K562 (cell line): Measurements from ENCODE around the gene SORCS2. TPM values are rescaled to one million over a fixed set of nuclear protein-coding genes. Genes with fewer than 3 reads are reported as not detected.
A peak's percentile ranks its signal among the peaks of the same experiment; 100 is the strongest.

Source experiments
- ATAC-seq: fragments of 200-7000 bp; cut with Tn5 transposase; 3 replicates; pipeline ENCODE4 v1.9.1; 2020; ENCODE audit warnings: moderate library complexity
- BruUV-seq: library from RNA; stranded (reverse); fragments of 400-500 nt; replicated peaks from 2 replicates; lab custom pipeline; 2021; lab: Mats Ljungman, UMichigan
- CTCF ChIA-PET: fragments of 300-600 bp; formaldehyde crosslinking; extraction: SDS; loops from one replicate; lab custom pipeline; 2021; ENCODE audit warnings: low intra/inter-chr PET ratio; lab: Yijun Ruan, JAX
- POLR2A ChIA-PET: fragments of 300-600, 350-650 bp; sonication (Branson Sonifier 250); formaldehyde crosslinking; extraction: SDS; loops from one replicate; lab custom pipeline; 2021; ENCODE audit warnings: antibody characterized with exemption, inconsistent platforms; lab: Yijun Ruan, JAX
- DNase-seq, 4 experiments: peaks; one replicate each; pipeline versions ENCODE4 v3.0.0 to v3.0.0-alpha.2; 2011 to 2018; ENCODE audit warnings: low spot score in 3 of 4, mixed read lengths in 3 of 4; ENCODE audit errors: extremely low read depth in 1 of 4
- FAIRE-seq: peaks from 2 replicates; lab custom pipeline; 2011; peaks lifted over from hg19 to GRCh38; lab: Jason Lieb, UNC
- H2AFZ ChIP-seq: 2 replicates; pipeline ENCODE4 v1.6.0; 2011; ENCODE audit warnings: low read depth, low read length, control low read depth, inconsistent platforms
- H3K27ac ChIP-seq: fragments of 200-600 bp; 3 replicates; pipeline ENCODE4 v1.8.0; 2011; ENCODE audit warnings: low read depth, mild to moderate bottlenecking, control low read depth, inconsistent platforms, low read length, moderate library complexity, mixed read lengths; ENCODE audit errors: extremely low read depth
- H3K27me3 ChIP-seq, 2 experiments: fragments of 300-600 bp in 1 of 2; 2 replicates in 1 of 2; 3 replicates in 1 of 2; pipeline versions ENCODE4 v1.6.0 to v1.8.0; 2011; ENCODE audit warnings: inconsistent platforms in 2 of 2, low read length in 2 of 2, mild to moderate bottlenecking in 1 of 2, mixed read lengths in 1 of 2, moderate library complexity in 1 of 2; ENCODE audit not compliant: control insufficient read depth in 2 of 2, insufficient read depth in 2 of 2
- H3K36me3 ChIP-seq: fragments of 300-600 bp; 3 replicates; pipeline ENCODE4 v1.8.0; 2011; ENCODE audit warnings: mild to moderate bottlenecking, low read length, inconsistent platforms; ENCODE audit not compliant: control insufficient read depth, insufficient read depth
- H3K4me1 ChIP-seq, 2 experiments: fragments of 200-600 bp in 1 of 2; replicated peaks in 1 of 2; 2 replicates in 1 of 2; 3 replicates in 1 of 2; pipeline versions ENCODE4 v1.5.1 to v1.8.0; 2011; ENCODE audit warnings: inconsistent platforms in 2 of 2, low read length in 2 of 2, mild to moderate bottlenecking in 1 of 2, mixed read lengths in 1 of 2, moderate library complexity in 1 of 2; ENCODE audit not compliant: control insufficient read depth in 2 of 2, insufficient read depth in 2 of 2
- H3K4me2 ChIP-seq: 2 replicates; pipeline ENCODE4 v1.6.1; 2011; ENCODE audit warnings: low read length, control low read depth, inconsistent platforms, mixed read lengths; ENCODE audit not compliant: insufficient read depth
- H3K4me3 ChIP-seq: fragments of 200-600 bp; sonication (generic), shearing (Covaris generic); 2 replicates; pipeline ENCODE4 v1.5.1; 2016; ENCODE audit warnings: control low read depth, inconsistent platforms
- H3K79me2 ChIP-seq: fragments of 200-600 bp; 3 replicates; pipeline ENCODE4 v1.8.0; 2011; ENCODE audit warnings: low read length, inconsistent platforms; ENCODE audit not compliant: control insufficient read depth, insufficient read depth
- H3K9ac ChIP-seq, 2 experiments: 2 replicates each; pipeline versions ENCODE4 v1.6.0 to v1.6.1; 2011; ENCODE audit warnings: low read depth in 2 of 2, low read length in 2 of 2, control low read depth in 1 of 2, inconsistent platforms in 1 of 2, mild to moderate bottlenecking in 1 of 2, mixed read lengths in 1 of 2; ENCODE audit not compliant: insufficient read depth in 1 of 2
- H3K9me1 ChIP-seq: one replicate; pipeline ENCODE4 v1.6.0; 2011; ENCODE audit warnings: inconsistent platforms, mild to moderate bottlenecking, low read length, moderate library complexity; ENCODE audit not compliant: control insufficient read depth, insufficient read depth
- H3K9me3 ChIP-seq: replicated peaks from 2 replicates; pipeline ENCODE4 v1.5.1; 2011; ENCODE audit warnings: low read depth, low read length, inconsistent platforms; ENCODE audit not compliant: control insufficient read depth, insufficient read depth
- H4K20me1 ChIP-seq: replicated peaks from 2 replicates; pipeline ENCODE4 v1.6.1; 2011; ENCODE audit warnings: low read length, inconsistent platforms, mixed read lengths; ENCODE audit not compliant: control insufficient read depth, insufficient read depth
- MAFK ChIP-seq: IDR thresholded peaks from 2 replicates; pipeline ENCODE4 v1.6.1; 2011; ENCODE audit warnings: low read length, improper control_type of control experiment
- POLR3G ChIP-seq: IDR thresholded peaks from 2 replicates; pipeline ENCODE4 v1.6.1; 2011; ENCODE audit not compliant: insufficient read length, insufficient replicate concordance; ENCODE audit errors: extremely low read depth
- THRB ChIP-seq: fragments of 450-650 bp; formaldehyde crosslinking; conservative IDR thresholded peaks from 2 replicates; pipeline ENCODE4 v1.4.0; 2022; ENCODE audit warnings: mild to moderate bottlenecking, missing genetic modification characterization
- XRCC5 ChIP-seq: fragments of 200-400 bp; formaldehyde crosslinking; IDR thresholded peaks from 2 replicates; pipeline ENCODE4 v1.6.1; 2017; ENCODE audit warnings: low read depth, mild to moderate bottlenecking, low read length
- ZFP36 ChIP-seq: fragments of 150-350 bp; IDR thresholded peaks from 2 replicates; pipeline ENCODE4 v1.6.1; 2018; ENCODE audit warnings: low read length, low read depth; ENCODE audit not compliant: partially characterized antibody
- ZNF280A ChIP-seq: fragments of 450-650 bp; IDR thresholded peaks from 2 replicates; pipeline ENCODE4 v1.6.1; 2018; ENCODE audit warnings: mild to moderate bottlenecking, low read depth; ENCODE audit not compliant: partially characterized antibody
- WGBS: fragments of 100-300 bp; shearing (Covaris generic); methylation state at CpG from one replicate; pipeline ENCODE4 v1.1.6; 2016; ENCODE audit warnings: low coverage, mixed read lengths; ENCODE audit not compliant: insufficient coverage; ENCODE audit errors: missing lambda C conversion rate; 5-methylcytosine and 5-hydroxymethylcytosine counted together
- in situ Hi-C: fragments of 300-500 bp; cut with MboI; formaldehyde crosslinking; loops from 4 replicates; pipeline ENCODE4 v1.15.0; 2018; ENCODE audit warnings: inconsistent platforms, mixed read lengths
- intact Hi-C: fragments of 100-400 bp; cut with micrococcal nuclease; formaldehyde crosslinking; loops from 2 replicates; pipeline ENCODE4 v1.14.2; 2022
- polyA plus RNA-seq, 8 experiments: library from polyadenylated mRNA; depleted of rRNA in 4 of 8; stranded (reverse) in 5 of 8; unstranded in 3 of 8; fragments of >200 nt; fragmentation: Nextera tagmentation in 2 of 8; fragmentation: Illumina TruSeq in 1 of 8; extraction: Ambion mirVana in 2 of 8; extraction: Trizol in 1 of 8; gene quantifications; 2 replicates each; pipeline versions ENCODE4 v1.2.1 to v1.2.3, GENCODE V29; 2011 to 2014; ENCODE audit warnings: inconsistent platforms in 1 of 8, missing spikeins in 1 of 8
- total RNA-seq, 7 experiments: library from RNA; depleted of rRNA in 6 of 7; stranded (reverse); fragments of >200 nt in 6 of 7; fragmentation: Illumina TruSeq in 2 of 7; extraction: Trizol in 2 of 7; gene quantifications; 2 replicates each; pipeline versions ENCODE4 v1.2.1 to v1.2.3, GENCODE V29; 2011 to 2021; ENCODE audit warnings: low replicate concordance in 1 of 7

Gene SORCS2
- total and polyA plus RNA-seq, 9 of the 15 experiments (the other 6 are each of a cell fraction or from before 2014, with no cell fraction given): not detected

GRCh38 chr4:7664106-7664505 is 471.8 kb downstream of the SORCS2 start:
- CTCF ChIA-PET: interaction anchor here (0.6 kb wide), 1 partner anchor 387 kb away, joined by 3 read pairs; no protein-coding TSS in a partner anchor
- WGBS: 1% methylated on average over 20 of the region's 20 CpGs
- no peaks in the 10 kb centered on the region for H3K9me1 ChIP-seq

GRCh38 chr4:7665321-7665720 is 473.0 kb downstream of the SORCS2 start:
- H3K4me2 ChIP-seq: no peak overlapping the region
- BruUV-seq: no TSS peak
- in situ Hi-C loops: no loop called here
- H2AFZ ChIP-seq: no peak overlapping the region
- no peaks in the 10 kb centered on the region for H3K9me3 ChIP-seq
- DNase-seq (no peak), FAIRE-seq (no peak), ATAC-seq (no peak)
- TF ChIP-seq XRCC5 (no peak), ZFP36 (peak; percentile 79), THRB (CRISPR knock-in tag) (no peak), MAFK (no peak), ZNF280A (no peak)
- peaks cover 0 to 20% of the 10 kb centered on the region in 2 experiments; a peak in 3 of 5 replicates for H3K27me3 ChIP-seq
- no peaks in the 10 kb centered on the region; a peak in 2 of 5 replicates for H3K4me1 ChIP-seq
- no peaks in the 10 kb centered on the region for H3K36me3 ChIP-seq
- no peaks in the 10 kb centered on the region; the same call in none of the 2 replicates for H4K20me1 ChIP-seq
- no peaks in the 10 kb centered on the region for H3K79me2 ChIP-seq
- no peaks in the 10 kb centered on the region for H3K9me1 ChIP-seq
- H3K4me3 ChIP-seq: no peak overlapping the region
- no peak overlapping the region for H3K27ac ChIP-seq
- CTCF ChIA-PET: no interaction called here
- intact Hi-C loops: no loop called here
- 0% methylated on average over 3 of the region's 3 CpGs for WGBS
- no peak overlapping the region for H3K9ac ChIP-seq
- POLR2A ChIA-PET: no interaction called here

More at GRCh38 chr4:7664106-7664505, 471.8 kb downstream of the SORCS2 start:
- H3K79me2 ChIP-seq: no peaks in the 10 kb centered on the region
- POLR2A ChIA-PET: interaction anchor here (0.6 to 1.3 kb wide), 3 partner anchors 9 to 1077 kb away, joined by 3 read pairs; no protein-coding TSS in a partner anchor
- no peaks in the 10 kb centered on the region for H3K36me3 ChIP-seq
- no peak overlapping the region for H3K9ac ChIP-seq
- H3K27me3 ChIP-seq: peaks cover 0 to 20% of the 10 kb centered on the region in 2 experiments; a peak in 3 of 5 replicates
- H2AFZ ChIP-seq: no peak overlapping the region
- H3K27ac ChIP-seq: no peak overlapping the region
- no peaks in the 10 kb centered on the region; a peak in 2 of 5 replicates for H3K4me1 ChIP-seq
- no peak overlapping the region for H3K4me2 ChIP-seq
- peaks cover 5% of the 10 kb centered on the region for H4K20me1 ChIP-seq
- ATAC-seq (no peak), FAIRE-seq (no peak), DNase-seq (no peak)
- no peak for TF ChIP-seq POLR3G
- in situ Hi-C loops (no loop called here), intact Hi-C loops (no loop called here)
- BruUV-seq: no TSS peak
- no peak overlapping the region for H3K4me3 ChIP-seq
- no peaks in the 10 kb centered on the region for H3K9me3 ChIP-seq
